Measurements from ENCODE around the gene EEFSEC. TPM values are rescaled to one million over a fixed set of nuclear protein-coding genes. Genes with fewer than 3 reads are reported as not detected.

Gene EEFSEC
- total and polyA plus RNA-seq, 2 of the 4 experiments (the other 2 are of a cell fraction) = 4.5 to 9.3 TPM

DNA sequence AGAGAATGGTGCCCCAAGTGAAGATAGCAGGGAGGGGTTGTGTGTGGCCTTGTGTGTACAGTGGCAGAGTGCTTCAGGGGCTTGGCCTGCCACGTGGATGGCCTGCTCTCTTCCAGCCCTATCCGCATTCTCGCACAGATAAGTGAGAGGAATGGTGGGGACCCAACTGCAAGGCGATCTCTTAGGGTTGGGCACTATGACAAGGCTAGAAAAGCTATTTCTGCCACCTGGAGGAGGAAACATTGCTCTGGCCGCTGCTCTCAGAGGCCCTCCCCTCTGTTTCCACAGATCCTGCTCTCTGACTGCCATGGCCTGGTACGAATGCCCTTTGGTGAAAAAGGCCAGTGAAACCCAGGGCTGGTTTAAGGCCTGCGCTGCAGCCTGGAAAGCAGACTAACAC, 20.6 kb downstream of the EEFSEC start:
- Histone ChIP-seq H2AK9ac (replicated peaks; ENCODE audit: low read depth, low read length, poor library complexity) (no peak overlapping the region), H2BK15ac (ENCODE audit: low read depth, low read length) (no peak overlapping the region), H4K20me1 (ENCODE audit: insufficient read depth, low read length) (peaks cover 3% of the 10 kb centered on the region; the same call in 1 of the 2 replicates), H3K4me1 (ENCODE audit: control insufficient read depth, insufficient read depth, low read length) (no peaks in the 10 kb centered on the region), H3K79me1 (ENCODE audit: low read depth in 1 of 2, low read length in 2 of 2) (peaks cover 3 to 17% of the 10 kb centered on the region in 2 experiments; a peak in 3 of 4 replicates), H3K27ac (ENCODE audit: insufficient read depth, low read length) (no peak overlapping the region), H3K18ac (ENCODE audit: low read depth, low read length) (no peak overlapping the region), H3K9ac (ENCODE audit: low read depth, low read length) (no peak overlapping the region), H3K4me3 (ENCODE audit: insufficient read depth, low read depth, low read length) (no peak overlapping the region), H3K27me3 (ENCODE audit: control insufficient read depth, insufficient read depth, low read length) (no peaks in the 10 kb centered on the region), H2BK120ac (ENCODE audit: low read depth, low read length) (no peak overlapping the region), H2AK5ac (ENCODE audit: low read depth, low read length) (no peak overlapping the region), H4K5ac (ENCODE audit: low read depth, low read length) (no peak overlapping the region), H4K91ac (ENCODE audit: insufficient read depth, low read depth, low read length) (no peak overlapping the region), H3K9me3 (ENCODE audit: control insufficient read depth, insufficient read depth, low read length) (no peaks in the 10 kb centered on the region), H3K36me3 (ENCODE audit: control insufficient read depth, insufficient read depth, low read length) (no peaks in the 10 kb centered on the region), H3K9me1 (ENCODE audit: insufficient read depth, low read length) (no peaks in the 10 kb centered on the region), H3K14ac (replicated peaks; ENCODE audit: low read depth, low read length) (no peak overlapping the region), H4K8ac (ENCODE audit: low read depth in 2 of 2, low read length in 2 of 2) (no peak overlapping the region), H2BK5ac (ENCODE audit: low read depth, low read length, poor library complexity, severe bottlenecking) (no peak overlapping the region), H2AFZ (replicated peaks; ENCODE audit: low read length, poor library complexity) (no peak overlapping the region), H3K4me2 (ENCODE audit: low read depth, low read length) (no peak overlapping the region), H3K56ac (ENCODE audit: extremely low read depth, insufficient read depth, low read length) (no peak overlapping the region), H3K4ac (ENCODE audit: low read depth, low read length) (no peak overlapping the region), H2BK20ac (ENCODE audit: low read depth, low read length) (no peak overlapping the region), H3K23ac (ENCODE audit: low read depth, low read length) (no peak overlapping the region)
- ChIA-PET CTCF (no interaction called here), POLR2A (ENCODE audit: unreplicated experiment) (no interaction called here)
- no peak for ATAC-seq (ENCODE audit: low read depth)
- in situ Hi-C loops (cut with MboI; ENCODE audit: low sequenced_read_pairs) (loop anchor here (5.0 to 10.0 kb wide), 2 partner anchors 313 to 421 kb away; no protein-coding TSS in a partner anchor), dilution Hi-C loops (cut with HindIII; ENCODE audit: low sequenced_read_pairs, unreplicated experiment) (no loop called here), intact Hi-C loops (cut with micrococcal nuclease) (loop anchor here (2.0 to 5.0 kb wide), 2 partner anchors 153 to 253 kb away; no protein-coding TSS in a partner anchor)
- no peak for DNase-seq
- BruUV-seq (replicated peaks) = no TSS peak
- TF ChIP-seq SMC3 (IDR thresholded peaks at IDR 0.05; ENCODE audit: low read depth, low read length) (no peak), CHD1 (IDR thresholded peaks at IDR 0.05; ENCODE audit: low read depth, low read length) (no peak), POLR2A (IDR thresholded peaks at IDR 0.05; ENCODE audit: low read depth, low read length) (no peak), BHLHE40 (IDR thresholded peaks at IDR 0.05; ENCODE audit: low read depth, low read length) (no peak), NFE2L2 (IDR thresholded peaks at IDR 0.05; ENCODE audit: low read depth, low read length) (no peak), MAZ (IDR thresholded peaks at IDR 0.05; ENCODE audit: borderline replicate concordance, low read depth, low read length) (no peak)
- no CpG with 5 or more reads among the region's 7 CpGs for WGBS, 2 experiments (ENCODE audit: extremely low coverage in 2 of 2, insufficient read length in 1 of 2)
